GM18909 (cell line): ENCODE data around the gene FURIN.

Source experiments
- ATAC-seq: cut with Tn5 transposase; IDR thresholded peaks from one replicate; pipeline ENCODE4 v1.9.1; 2021; ENCODE audit warnings: mild to moderate bottlenecking; ENCODE audit not compliant: unreplicated experiment, poor library complexity

FURIN gene

DNA sequence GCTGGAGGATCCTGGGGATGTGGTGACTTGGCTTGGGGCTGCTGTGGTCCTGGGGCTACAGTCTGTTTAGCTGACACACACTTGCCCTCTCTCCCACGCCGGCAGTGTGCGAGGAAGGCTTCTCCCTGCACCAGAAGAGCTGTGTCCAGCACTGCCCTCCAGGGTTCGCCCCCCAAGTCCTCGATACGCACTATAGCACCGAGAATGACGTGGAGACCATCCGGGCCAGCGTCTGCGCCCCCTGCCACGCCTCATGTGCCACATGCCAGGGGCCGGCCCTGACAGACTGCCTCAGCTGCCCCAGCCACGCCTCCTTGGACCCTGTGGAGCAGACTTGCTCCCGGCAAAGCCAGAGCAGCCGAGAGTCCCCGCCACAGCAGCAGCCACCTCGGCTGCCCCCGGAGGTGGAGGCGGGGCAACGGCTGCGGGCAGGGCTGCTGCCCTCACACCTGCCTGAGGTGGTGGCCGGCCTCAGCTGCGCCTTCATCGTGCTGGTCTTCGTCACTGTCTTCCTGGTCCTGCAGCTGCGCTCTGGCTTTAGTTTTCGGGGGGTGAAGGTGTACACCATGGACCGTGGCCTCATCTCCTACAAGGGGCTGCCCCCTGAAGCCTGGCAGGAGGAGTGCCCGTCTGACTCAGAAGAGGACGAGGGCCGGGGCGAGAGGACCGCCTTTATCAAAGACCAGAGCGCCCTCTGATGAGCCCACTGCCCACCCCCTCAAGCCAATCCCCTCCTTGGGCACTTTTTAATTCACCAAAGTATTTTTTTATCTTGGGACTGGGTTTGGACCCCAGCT is 13.0 kb downstream of the FURIN start:
- ATAC-seq, result no peak

- ATAC-seq, result no peak
Measured at GRCh38 chr15:90881978-90882721, 13.8 kb downstream of the FURIN start.

- ATAC-seq, result no peak
Measured at GRCh38 chr15:90882781-90883525, 14.6 kb downstream of the FURIN start.

DNA sequence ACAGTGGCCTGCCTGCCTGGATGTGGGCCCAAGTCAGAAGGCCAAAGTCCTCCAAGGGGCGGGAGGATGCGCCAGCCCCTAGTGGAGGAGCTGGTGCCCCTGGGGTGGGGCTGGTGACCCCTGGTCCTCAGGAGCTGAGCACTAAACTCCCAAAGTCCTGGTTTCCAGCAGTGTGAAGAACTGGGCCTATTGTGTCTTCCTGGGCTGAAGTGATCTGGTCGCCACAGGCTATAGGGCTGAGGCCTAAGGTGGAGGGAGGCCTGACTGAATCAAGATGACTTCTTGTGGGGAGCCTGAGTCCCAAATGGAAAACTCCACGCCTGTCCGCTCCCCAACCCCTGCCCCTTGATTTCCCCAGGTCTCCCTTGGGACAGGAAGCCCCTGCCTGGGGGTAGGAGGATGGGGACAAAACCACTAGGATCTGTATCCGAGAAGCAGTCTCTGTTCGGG is 15.2 kb downstream of the FURIN start:
- ATAC-seq, result no peak

- peak; percentile 42 for ATAC-seq
Measured at GRCh38 chr15:90883976-90884718, 15.8 kb downstream of the FURIN start, which contains the start of gene FES. FES (plus strand) TSS chr15:90884504; CDS start chr15:90885046, 542 bp downstream.

GRCh38 chr15:90884719-90885431 is 16.5 kb downstream of the FURIN start:
- ATAC-seq, result peak; percentile 13

DNA sequence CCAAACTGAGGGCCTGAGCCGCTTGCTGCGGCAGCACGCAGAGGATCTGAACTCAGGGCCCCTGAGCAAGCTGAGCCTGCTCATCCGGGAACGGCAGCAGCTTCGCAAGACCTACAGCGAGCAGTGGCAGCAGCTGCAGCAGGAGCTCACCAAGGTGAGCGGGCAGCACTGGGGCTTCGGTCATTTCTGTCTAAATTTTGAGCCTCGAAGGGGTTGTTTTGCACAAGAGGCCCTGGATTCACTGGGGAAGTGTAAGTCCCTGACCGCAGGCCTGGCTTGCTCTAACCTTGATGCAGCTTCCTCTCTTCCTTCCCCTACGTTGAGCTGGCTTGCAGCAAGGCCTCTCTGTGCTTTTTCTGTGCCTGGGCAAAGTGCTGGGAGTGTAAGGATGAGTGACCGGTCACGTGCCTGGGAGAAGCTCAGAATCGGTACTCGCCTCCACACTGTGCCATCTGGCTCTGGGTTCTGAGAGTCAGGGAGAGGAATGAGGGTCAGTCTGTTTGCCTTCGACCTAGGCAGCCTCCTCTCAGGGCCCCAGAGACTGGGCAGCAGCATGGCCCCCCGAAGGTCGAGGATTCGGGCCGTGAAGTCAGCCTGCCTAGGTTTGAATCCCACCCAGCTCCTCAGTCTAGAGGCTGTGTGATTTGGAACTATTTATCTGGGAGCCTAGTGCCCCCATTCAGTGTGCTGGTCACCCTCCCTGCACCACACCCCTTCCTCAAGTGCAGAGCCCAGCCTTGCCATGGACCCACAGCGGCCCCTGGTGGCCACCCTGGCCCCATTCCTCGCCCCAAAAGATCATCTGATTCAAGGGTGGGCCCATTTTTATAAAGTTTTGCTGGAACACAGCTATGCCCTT is 17.3 kb downstream of the FURIN start:
- ATAC-seq, result peak; percentile 38

- ATAC-seq, result no peak
Measured at GRCh38 chr15:90886291-90886614, 17.9 kb downstream of the FURIN start.

- no peak for ATAC-seq
Measured at GRCh38 chr15:90887037-90887481, 18.7 kb downstream of the FURIN start.

- ATAC-seq, result no peak
Measured at GRCh38 chr15:90889313-90889730, 20.9 kb downstream of the FURIN start.

- ATAC-seq, result no peak
Measured at GRCh38 chr15:90889736-90890456, 21.5 kb downstream of the FURIN start.

- ATAC-seq, result no peak
Measured at GRCh38 chr15:90890839-90891238, 22.5 kb downstream of the FURIN start.

- ATAC-seq, result no peak
Measured at GRCh38 chr15:90891346-90891949, 23.1 kb downstream of the FURIN start.

GRCh38 chr15:90892023-90892422 is 23.6 kb downstream of the FURIN start:
- no peak for ATAC-seq

- ATAC-seq, result no peak
Measured at GRCh38 chr15:90892498-90893174, 24.2 kb downstream of the FURIN start.

DNA sequence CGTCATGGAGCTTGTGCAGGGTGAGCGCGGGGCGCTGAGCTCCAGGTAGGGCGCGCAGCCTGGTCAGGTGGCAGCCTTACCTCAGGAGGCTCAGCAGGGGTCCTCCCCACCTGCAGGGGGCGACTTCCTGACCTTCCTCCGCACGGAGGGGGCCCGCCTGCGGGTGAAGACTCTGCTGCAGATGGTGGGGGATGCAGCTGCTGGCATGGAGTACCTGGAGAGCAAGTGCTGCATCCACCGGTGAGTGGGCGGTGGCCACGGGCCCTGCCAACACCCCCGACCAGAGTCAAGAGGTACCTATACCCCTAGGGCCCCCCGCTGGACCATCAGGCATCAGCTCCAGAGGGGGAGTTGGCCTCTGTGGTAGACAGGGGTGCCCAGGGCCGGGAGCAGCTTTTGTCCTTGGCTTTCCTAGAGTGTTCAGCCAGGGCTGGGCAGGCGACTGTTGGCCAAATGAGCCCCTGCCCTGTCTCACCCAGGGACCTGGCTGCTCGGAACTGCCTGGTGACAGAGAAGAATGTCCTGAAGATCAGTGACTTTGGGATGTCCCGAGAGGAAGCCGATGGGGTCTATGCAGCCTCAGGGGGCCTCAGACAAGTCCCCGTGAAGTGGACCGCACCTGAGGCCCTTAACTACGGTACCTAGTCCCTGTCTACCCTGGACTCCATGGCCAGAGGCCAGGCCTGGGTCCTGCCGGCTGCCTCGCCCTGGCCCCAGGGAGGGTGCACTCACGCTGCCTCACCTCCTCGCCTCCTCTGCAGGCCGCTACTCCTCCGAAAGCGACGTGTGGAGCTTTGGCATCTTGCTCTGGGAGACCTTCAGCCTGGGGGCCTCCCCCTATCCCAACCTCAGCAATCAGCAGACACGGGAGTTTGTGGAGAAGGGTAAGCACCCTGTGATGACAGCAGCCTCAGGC is 25.0 kb downstream of the FURIN start:
- ATAC-seq, result no peak
